GM21360 (cell line): ENCODE measurements around the gene CTAG2.
"Not testable (repeated sequence)": the region's sequence is repeated elsewhere in the genome, so short reads cannot be mapped to it uniquely, and the experiment has no call there.

Experiments used
- ATAC-seq: cut with Tn5 transposase; IDR thresholded peaks from one replicate; pipeline ENCODE4 v1.9.1; 2021; ENCODE audit warnings: mild to moderate bottlenecking, moderate library complexity; ENCODE audit not compliant: unreplicated experiment

CTAG2 gene

GRCh38 chrX:154653413-154653812 lies at the start of gene CTAG2:
CTAG2 (minus strand) TSS chrX:154653579; CDS start chrX:154653515, 64 bp downstream.
- not testable (repeated sequence) for ATAC-seq

DNA sequence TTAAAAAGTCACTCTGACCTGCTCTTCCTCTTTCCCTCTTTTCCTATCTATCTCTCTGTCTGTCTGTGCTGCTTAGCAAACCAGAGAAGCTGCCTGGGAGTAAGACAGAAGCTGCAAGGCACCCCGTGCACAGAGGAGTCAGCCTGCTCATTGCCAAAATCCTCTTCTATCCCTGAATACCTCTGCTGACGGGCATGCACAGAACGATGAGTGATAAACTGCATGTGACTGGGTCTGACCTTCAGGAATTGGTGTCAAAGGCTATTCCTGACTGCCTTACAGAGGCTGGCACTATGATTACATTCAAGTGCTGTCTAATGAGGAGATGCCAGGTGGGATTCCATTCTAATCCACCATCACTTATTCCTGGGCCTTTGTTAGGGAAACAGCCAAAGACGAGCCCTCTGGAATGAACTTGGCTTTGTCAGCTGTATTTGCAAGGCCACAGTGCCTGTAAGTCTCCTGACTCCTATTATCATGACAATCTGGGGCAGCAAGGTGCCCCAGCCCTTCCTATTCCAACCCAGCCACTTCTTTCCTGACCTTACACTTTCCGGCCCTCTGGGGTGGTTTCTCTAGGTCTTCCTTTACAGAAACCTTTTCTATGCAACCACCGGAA lies 45.4 kb upstream of the CTAG2 start:
- no peak for ATAC-seq

DNA sequence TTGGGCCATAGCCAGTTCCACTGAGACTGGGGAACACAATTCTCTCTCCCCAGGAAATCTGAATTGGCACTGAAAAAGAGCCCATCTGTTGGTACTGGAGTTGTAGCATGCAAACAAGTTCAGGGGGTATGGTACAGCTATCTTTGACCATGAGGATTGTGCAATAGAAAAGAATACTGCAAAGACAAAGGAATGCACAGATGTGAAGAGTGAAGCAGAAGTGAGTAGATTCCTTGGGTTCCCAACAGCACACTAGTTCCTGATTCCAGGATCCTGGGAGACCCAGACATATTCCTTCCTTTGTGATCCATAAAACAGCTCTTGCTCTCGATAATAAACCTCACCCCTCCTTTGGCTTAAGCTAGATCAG lies 43.3 kb upstream of the CTAG2 start:
- ATAC-seq, result no peak

- no peak for ATAC-seq
Observed at GRCh38 chrX:154695911-154696675, 42.7 kb upstream of the CTAG2 start.

- no peak for ATAC-seq
Observed at GRCh38 chrX:154693394-154693793, 40.0 kb upstream of the CTAG2 start.

- ATAC-seq, result not testable (repeated sequence)
Observed at GRCh38 chrX:154690438-154690837, 37.1 kb upstream of the CTAG2 start.

DNA sequence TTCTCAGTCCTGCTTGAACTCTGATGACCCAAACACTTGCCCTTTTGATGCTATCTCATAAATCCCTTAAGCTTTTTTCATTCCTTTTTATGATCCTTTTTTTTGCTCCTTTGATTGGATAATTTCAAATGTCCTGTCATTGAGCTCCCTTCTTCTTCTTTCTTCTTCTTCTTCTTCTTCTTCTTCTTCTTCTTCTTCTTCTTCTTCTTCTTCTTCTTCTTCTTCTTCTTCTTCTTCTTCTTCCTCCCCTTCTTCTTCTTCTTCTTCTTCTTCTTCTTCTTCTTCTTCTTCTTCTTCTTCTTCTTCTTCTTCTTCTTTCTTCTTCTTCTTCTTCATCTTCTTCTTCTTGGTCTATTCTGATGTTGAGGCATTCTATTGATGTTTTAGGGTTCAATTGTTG lies 18.7 kb upstream of the CTAG2 start:
- not testable (repeated sequence) for ATAC-seq

DNA sequence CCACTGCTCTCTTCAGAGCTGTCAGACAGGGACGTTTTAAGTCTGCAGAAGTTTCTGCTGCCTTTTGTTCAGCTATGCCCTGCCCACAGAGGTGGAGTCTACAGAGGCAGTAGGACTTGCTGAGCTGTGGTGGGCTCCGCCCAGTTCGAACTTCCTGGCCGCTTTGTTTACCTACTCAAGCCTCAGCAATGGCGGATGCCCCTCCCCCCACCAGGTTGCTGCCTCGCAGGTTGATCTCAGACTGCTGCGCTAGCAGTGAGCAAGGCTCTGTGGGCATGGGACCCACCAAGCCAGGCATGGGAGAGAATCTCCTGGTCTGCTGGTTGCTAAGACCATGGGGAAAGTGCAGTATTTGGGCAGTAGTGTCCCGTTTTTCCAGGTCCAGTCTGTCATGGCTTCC lies 17.5 kb upstream of the CTAG2 start:
- not testable (repeated sequence) for ATAC-seq

- no peak for ATAC-seq
Observed at GRCh38 chrX:154661899-154662298, 8.5 kb upstream of the CTAG2 start.

DNA sequence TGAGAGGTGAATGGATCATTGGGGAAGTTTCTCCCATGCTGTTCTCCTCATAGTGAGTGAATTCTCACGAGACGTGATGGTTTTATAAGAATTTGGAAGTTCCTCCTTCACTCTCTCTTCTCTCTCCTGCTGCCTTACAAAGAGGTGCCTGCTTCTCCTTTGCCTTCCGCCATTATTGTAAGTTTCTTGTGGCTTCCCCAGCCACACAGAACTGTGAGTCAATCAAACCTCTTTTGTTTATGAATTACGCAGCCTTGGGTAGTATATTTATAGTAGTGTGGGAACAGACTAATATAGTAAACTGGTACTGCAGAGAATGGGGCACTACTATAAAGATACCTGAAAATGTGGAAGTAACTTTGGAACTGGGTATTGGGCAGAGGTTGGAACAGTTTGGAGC lies 7.8 kb upstream of the CTAG2 start:
- ATAC-seq, result no peak

GRCh38 chrX:154660541-154660940 lies 7.2 kb upstream of the CTAG2 start:
- no peak for ATAC-seq

DNA sequence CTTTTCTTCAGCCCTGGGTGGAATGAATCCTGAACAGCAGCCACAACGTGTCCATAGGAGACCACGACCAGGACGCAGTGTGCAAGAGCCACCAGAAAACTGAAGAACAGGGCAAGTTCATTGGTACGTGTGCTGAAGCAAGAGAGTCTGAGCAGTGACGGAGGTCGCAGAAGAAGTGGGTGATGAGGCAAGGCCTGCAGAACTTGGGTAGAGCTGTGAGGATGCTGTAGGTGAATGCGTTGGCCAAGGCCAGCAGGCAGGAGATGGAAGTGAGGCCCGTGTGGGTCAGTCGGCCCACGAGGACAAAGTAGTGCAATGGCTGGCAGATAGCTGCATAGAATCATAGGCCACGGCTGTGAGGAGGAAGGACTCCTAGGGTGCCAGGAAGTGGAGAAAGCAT lies 5.6 kb upstream of the CTAG2 start:
- no peak for ATAC-seq

- no peak for ATAC-seq
Observed at GRCh38 chrX:154658187-154658586, 4.8 kb upstream of the CTAG2 start.

DNA sequence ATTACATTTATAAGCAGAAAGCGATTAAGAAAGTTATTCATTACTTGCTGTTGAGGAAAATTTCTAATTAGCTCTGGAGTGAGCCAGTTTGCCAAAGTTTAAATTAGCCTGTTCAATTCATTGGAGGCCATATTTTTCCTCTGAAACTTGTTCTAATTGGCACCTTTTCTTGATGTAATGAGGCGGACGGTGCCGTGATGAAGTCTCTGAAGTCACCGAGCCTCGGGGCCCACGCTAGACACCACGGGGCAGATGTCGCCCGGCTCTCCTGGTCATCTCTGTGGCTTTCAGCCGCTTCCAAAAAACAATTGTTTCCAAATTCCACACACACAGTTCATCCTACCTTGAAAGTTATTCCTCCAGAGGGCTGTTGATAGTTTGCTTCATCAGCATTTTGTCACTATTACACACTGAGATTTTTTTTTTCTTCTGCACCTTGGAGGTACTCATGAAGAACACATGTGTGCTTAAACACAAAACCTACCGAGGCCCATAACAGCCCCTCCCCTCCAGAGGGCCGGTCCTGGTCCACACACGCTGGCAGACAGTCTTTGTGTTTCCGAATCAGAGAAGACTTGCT lies 3.9 kb upstream of the CTAG2 start:
- no peak for ATAC-seq

- ATAC-seq, result no peak
Observed at GRCh38 chrX:154655786-154656185, 2.4 kb upstream of the CTAG2 start.

GRCh38 chrX:154655346-154655745 lies 2.0 kb upstream of the CTAG2 start:
- ATAC-seq, result no peak

DNA sequence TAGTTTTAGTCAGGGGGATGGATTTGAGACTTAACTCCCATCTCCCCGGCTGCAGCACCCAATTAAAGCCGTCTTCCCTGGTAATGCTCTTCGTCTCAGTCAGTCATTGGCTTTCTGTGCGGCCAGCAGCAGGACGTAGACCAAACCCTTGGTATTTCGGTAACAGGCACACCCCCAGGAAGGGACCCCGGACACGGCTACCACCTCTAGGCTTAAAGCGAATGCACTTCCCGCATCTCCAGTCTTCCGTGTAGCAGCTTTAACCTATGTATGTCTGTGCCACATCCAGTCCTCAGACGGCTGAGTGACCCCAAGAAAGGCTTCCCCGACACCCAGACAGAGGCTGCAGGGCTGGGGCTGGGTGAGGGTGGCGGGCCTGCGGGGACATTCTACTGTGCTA lies 1.5 kb upstream of the CTAG2 start:
- ATAC-seq, result no peak

- ATAC-seq, result no peak
Observed at GRCh38 chrX:154654372-154654771, 993 bp upstream of the CTAG2 start.

DNA sequence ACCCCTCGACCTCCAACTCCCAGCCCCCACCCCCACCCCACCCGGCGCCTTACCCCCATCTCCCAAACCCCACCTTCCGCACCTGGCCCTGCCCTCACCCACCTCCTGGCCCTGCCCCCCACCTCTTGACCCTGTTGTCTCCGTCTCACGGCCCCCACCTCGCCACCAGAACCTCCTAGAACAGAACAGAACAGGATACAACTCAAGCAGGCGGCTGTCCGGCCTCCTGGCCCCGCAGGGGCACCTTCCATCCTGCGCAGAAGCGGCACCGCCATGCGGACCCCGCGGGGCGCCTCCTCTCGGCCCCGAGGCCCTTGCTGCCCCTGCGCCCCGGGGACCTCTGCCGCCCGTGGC lies 354 bp downstream of the CTAG2 start:
- no peak for ATAC-seq

DNA sequence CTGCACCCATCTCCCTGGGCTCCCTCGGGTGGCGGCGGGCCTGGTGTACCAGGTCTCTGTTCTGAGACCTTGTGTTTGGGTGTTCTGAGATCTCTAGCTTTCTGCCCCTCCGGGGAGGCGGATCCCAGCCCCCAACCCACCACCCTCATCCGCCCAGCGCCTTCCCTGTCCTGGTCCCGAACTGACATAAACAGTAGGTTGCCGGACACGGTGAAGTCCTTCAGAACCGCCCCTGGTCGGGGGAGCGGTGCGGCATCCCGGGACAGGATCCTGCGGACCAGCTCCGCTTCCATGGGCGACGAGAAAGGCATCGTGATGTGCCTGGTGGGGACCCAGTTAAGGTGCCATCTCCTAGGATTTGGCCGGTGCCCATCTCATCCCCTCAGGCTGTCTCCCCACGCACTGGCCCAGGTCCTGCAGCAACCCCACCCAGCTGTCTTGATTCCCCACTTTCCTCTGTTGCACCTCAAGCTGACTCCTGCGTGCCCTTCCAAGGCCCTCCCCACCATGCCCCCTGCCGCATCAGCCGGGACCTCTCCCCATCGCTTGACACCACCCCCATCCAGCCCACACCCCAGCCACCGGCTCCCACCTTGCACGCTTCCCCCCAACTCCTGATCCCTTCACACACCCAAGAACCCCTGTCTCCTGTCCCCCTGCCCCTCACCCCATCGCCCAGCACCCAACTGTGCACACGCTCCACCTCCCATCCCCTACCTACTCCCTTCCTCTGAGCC lies 900 bp downstream of the CTAG2 start:
- no peak for ATAC-seq

- ATAC-seq, result no peak
Observed at GRCh38 chrX:154650221-154650510, 3.2 kb downstream of the CTAG2 start.
